ENCODE data around the gene STK39.

DNA sequence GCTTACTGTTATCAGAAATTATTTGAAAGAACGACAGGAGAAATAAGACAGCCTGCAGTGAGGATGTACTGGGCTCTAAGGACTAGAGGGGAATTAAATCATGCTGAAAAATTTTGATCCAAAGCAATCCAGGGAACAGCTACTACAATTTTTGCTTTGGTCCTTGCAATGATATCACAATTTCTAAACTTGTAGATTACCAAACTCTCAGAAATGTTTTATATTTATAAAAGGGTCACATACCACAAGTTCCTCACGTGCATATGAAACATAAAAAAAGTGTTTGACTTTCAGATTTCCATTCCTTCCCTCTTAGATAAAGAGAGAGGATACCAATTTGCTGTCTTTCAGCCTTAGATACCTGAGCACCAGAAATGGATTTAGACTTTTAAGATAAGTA, 261.2 kb downstream of the STK39 start:
- TF ChIP-seq RCOR1 (IDR thresholded peaks at IDR 0.05; ENCODE audit: low read depth, low read length) (no peak), ESRRA (IDR thresholded peaks at IDR 0.05; ENCODE audit: borderline replicate concordance, low read length) (no peak), POLR2A (IDR thresholded peaks at IDR 0.05; ENCODE audit: low read length) (no peak), RAD21 (conservative IDR thresholded peaks at IDR 0.05 in 1 of 2, IDR thresholded peaks at IDR 0.05 in 1 of 2) (no peak), EP300 (IDR thresholded peaks at IDR 0.05) (no peak), CEBPB (IDR thresholded peaks at IDR 0.05) (no peak), EHMT2 (IDR thresholded peaks at IDR 0.05; ENCODE audit: low read depth) (no peak), POLR2AphosphoS2 (conservative IDR thresholded peaks at IDR 0.05; ENCODE audit: low read length) (no peak), BHLHE40 (IDR thresholded peaks at IDR 0.05; ENCODE audit: low read depth, low read length) (no peak), ZFP36 (IDR thresholded peaks at IDR 0.05; ENCODE audit: borderline replicate concordance, partially characterized antibody) (no peak)
- TF ChIP-seq, protein P1, sequence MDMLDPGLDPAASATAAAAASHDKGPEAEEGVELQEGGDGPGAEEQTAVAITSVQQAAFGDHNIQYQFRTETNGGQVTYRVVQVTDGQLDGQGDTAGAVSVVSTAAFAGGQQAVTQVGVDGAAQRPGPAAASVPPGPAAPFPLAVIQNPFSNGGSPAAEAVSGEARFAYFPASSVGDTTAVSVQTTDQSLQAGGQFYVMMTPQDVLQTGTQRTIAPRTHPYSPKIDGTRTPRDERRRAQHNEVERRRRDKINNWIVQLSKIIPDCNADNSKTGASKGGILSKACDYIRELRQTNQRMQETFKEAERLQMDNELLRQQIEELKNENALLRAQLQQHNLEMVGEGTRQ (IDR thresholded peaks at IDR 0.05), result no peak
- TF ChIP-seq, protein P2, sequence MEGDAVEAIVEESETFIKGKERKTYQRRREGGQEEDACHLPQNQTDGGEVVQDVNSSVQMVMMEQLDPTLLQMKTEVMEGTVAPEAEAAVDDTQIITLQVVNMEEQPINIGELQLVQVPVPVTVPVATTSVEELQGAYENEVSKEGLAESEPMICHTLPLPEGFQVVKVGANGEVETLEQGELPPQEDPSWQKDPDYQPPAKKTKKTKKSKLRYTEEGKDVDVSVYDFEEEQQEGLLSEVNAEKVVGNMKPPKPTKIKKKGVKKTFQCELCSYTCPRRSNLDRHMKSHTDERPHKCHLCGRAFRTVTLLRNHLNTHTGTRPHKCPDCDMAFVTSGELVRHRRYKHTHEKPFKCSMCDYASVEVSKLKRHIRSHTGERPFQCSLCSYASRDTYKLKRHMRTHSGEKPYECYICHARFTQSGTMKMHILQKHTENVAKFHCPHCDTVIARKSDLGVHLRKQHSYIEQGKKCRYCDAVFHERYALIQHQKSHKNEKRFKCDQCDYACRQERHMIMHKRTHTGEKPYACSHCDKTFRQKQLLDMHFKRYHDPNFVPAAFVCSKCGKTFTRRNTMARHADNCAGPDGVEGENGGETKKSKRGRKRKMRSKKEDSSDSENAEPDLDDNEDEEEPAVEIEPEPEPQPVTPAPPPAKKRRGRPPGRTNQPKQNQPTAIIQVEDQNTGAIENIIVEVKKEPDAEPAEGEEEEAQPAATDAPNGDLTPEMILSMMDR (IDR thresholded peaks at IDR 0.05), result no peak

All from A549 (cell line).